HEK293 (cell line): ENCODE measurements around the gene MTMR10.

Experiments
- CTCF ChIA-PET: fragments of 350-600 bp; formaldehyde crosslinking; extraction: SDS; loops from one replicate; lab custom pipeline; 2021; ENCODE audit warnings: antibody characterized with exemption; lab: Yijun Ruan, JAX
- POLR2A ChIA-PET: fragments of 300-600 bp; formaldehyde crosslinking; extraction: SDS; loops from one replicate; lab custom pipeline; 2020; ENCODE audit warnings: antibody characterized with exemption, inconsistent platforms; lab: Yijun Ruan, JAX
- H3K27ac ChIP-seq: fragments of 200-500 bp; sonication (Bioruptor generic); 2 replicates; pipeline ENCODE4 v1.5.1; 2014; ENCODE audit warnings: low read depth, low read length, control low read depth, inconsistent platforms; ENCODE audit errors: extremely low read depth
- H3K36me3 ChIP-seq, 2 experiments: fragments of 200-500 bp in 1 of 2; sonication (Bioruptor generic) in 1 of 2; 1 replicate in 1 of 2; 2 replicates in 1 of 2; pipeline ENCODE4 v1.5.1; 2014 to 2017; ENCODE audit warnings: inconsistent platforms in 2 of 2, low read length in 2 of 2; ENCODE audit not compliant: control insufficient read depth in 2 of 2, insufficient read depth in 1 of 2
- H3K4me1 ChIP-seq: fragments of 200-500 bp; sonication (Bioruptor generic); 2 replicates; pipeline ENCODE4 v1.5.1; 2014; ENCODE audit warnings: mild to moderate bottlenecking, low read length, inconsistent platforms; ENCODE audit not compliant: control insufficient read depth, insufficient read depth
- H3K4me3 ChIP-seq: 2 replicates; pipeline ENCODE4 v1.5.1; 2011; ENCODE audit warnings: low read depth, mild to moderate bottlenecking, control low read depth, low read length, moderate library complexity
- H3K9me3 ChIP-seq: fragments of 200-500 bp; sonication (Bioruptor generic); 2 replicates; pipeline ENCODE4 v1.5.1; 2014; ENCODE audit warnings: low read depth, low read length, inconsistent platforms; ENCODE audit not compliant: control insufficient read depth, insufficient read depth
- BCL11A ChIP-seq: fragments of 450-650 bp; formaldehyde crosslinking; IDR thresholded peaks from 2 replicates; pipeline ENCODE4 v1.5.1; 2016; ENCODE audit warnings: low read depth, missing biosample characterization, missing genetic modification characterization
- BCL6B ChIP-seq: fragments of 450-650 bp; formaldehyde crosslinking; IDR thresholded peaks from 2 replicates; pipeline ENCODE4 v1.5.1; 2017; ENCODE audit warnings: missing biosample characterization, missing genetic modification characterization
- GLI4 ChIP-seq: fragments of 450-650 bp; formaldehyde crosslinking; IDR thresholded peaks from 2 replicates; pipeline ENCODE4 v1.5.1; 2016; ENCODE audit warnings: missing biosample characterization, missing genetic modification characterization
- INSM2 ChIP-seq: fragments of 450-650 bp; formaldehyde crosslinking; IDR thresholded peaks from 2 replicates; pipeline ENCODE4 v1.5.1; 2016; ENCODE audit warnings: missing biosample characterization, missing genetic modification characterization
- KLF1 ChIP-seq: fragments of 450-650 bp; formaldehyde crosslinking; IDR thresholded peaks from 2 replicates; pipeline ENCODE4 v1.5.1; 2016; ENCODE audit warnings: missing biosample characterization, missing genetic modification characterization
- KLF9 ChIP-seq: fragments of 450-650 bp; formaldehyde crosslinking; IDR thresholded peaks from 2 replicates; pipeline ENCODE4 v1.5.1; 2016; ENCODE audit warnings: missing biosample characterization, missing genetic modification characterization, low read depth
- RBAK ChIP-seq: fragments of 450-650 bp; formaldehyde crosslinking; IDR thresholded peaks from 2 replicates; pipeline ENCODE4 v1.5.1; 2016; ENCODE audit warnings: missing biosample characterization, missing genetic modification characterization
- SP2 ChIP-seq: fragments of 450-650 bp; formaldehyde crosslinking; IDR thresholded peaks from 2 replicates; pipeline ENCODE4 v1.5.1; 2016; ENCODE audit warnings: missing biosample characterization, missing genetic modification characterization
- YY1 ChIP-seq: fragments of 450-650 bp; formaldehyde crosslinking; IDR thresholded peaks from 2 replicates; pipeline ENCODE4 v1.5.1; 2018; ENCODE audit warnings: missing biosample characterization, missing genetic modification characterization
- ZNF114 ChIP-seq: fragments of 450-650 bp; formaldehyde crosslinking; IDR thresholded peaks from 2 replicates; pipeline ENCODE4 v1.5.0; 2017; ENCODE audit warnings: missing biosample characterization, missing genetic modification characterization
- ZNF202 ChIP-seq: fragments of 450-650 bp; formaldehyde crosslinking; IDR thresholded peaks from 2 replicates; pipeline ENCODE4 v1.5.1; 2016; ENCODE audit warnings: missing biosample characterization, missing genetic modification characterization, borderline replicate concordance
- ZNF266 ChIP-seq: fragments of 450-650 bp; formaldehyde crosslinking; IDR thresholded peaks from 2 replicates; pipeline ENCODE4 v1.5.1; 2016; ENCODE audit warnings: missing biosample characterization, missing genetic modification characterization, low read depth
- ZNF366 ChIP-seq: fragments of 450-650 bp; formaldehyde crosslinking; conservative IDR thresholded peaks from 2 replicates; pipeline ENCODE4 v1.5.1; 2016; ENCODE audit warnings: missing biosample characterization, missing genetic modification characterization
- ZNF518A ChIP-seq: fragments of 450-650 bp; formaldehyde crosslinking; conservative IDR thresholded peaks from 2 replicates; pipeline ENCODE4 v1.5.1; 2016; ENCODE audit warnings: low read depth, missing biosample characterization, missing genetic modification characterization
- ZNF521 ChIP-seq: fragments of 450-650 bp; formaldehyde crosslinking; IDR thresholded peaks from 2 replicates; pipeline ENCODE4 v1.5.1; 2017; ENCODE audit warnings: missing biosample characterization, mild to moderate bottlenecking, missing genetic modification characterization
- ZNF645 ChIP-seq: fragments of 450-650 bp; formaldehyde crosslinking; IDR thresholded peaks from 2 replicates; pipeline ENCODE4; 2016; ENCODE audit warnings: missing biosample characterization, missing genetic modification characterization
- ZNF692 ChIP-seq: fragments of 450-650 bp; formaldehyde crosslinking; IDR thresholded peaks from 2 replicates; pipeline ENCODE4 v1.5.1; 2016; ENCODE audit warnings: missing biosample characterization, missing genetic modification characterization
- ZNF76 ChIP-seq: fragments of 450-650 bp; formaldehyde crosslinking; IDR thresholded peaks from 2 replicates; pipeline ENCODE4; 2016; ENCODE audit warnings: low read depth, missing biosample characterization, missing genetic modification characterization, borderline replicate concordance
- ZNF777 ChIP-seq: fragments of 450-650 bp; formaldehyde crosslinking; IDR thresholded peaks from 2 replicates; pipeline ENCODE4 v1.5.1; 2017; ENCODE audit warnings: missing biosample characterization, missing genetic modification characterization, borderline replicate concordance
- ZNF837 ChIP-seq: fragments of 450-650 bp; formaldehyde crosslinking; IDR thresholded peaks from 2 replicates; pipeline ENCODE4 v1.5.1; 2016; ENCODE audit warnings: missing biosample characterization, missing genetic modification characterization

Gene MTMR10

GRCh38 chr15:30974112-30974511 lies 17.3 kb downstream of the MTMR10 start (continued):
- TF ChIP-seq ZNF521 (tag by site-specific recombination) = no peak
- TF ChIP-seq KLF1 (tag by site-specific recombination) = no peak
- TF ChIP-seq KLF9 (tag by site-specific recombination) = no peak
- no peak for TF ChIP-seq BCL11A (tag by site-specific recombination)
- TF ChIP-seq ZNF645 (tag by site-specific recombination) = no peak
- TF ChIP-seq BCL6B (tag by site-specific recombination) = no peak

- CTCF ChIA-PET = interaction anchor here (0.7 kb wide), 1 partner anchor 12 kb away, joined by 5 read pairs; no protein-coding TSS in a partner anchor
- H3K4me1 ChIP-seq = no peaks in the 10 kb centered on the region
- no peak overlapping the region for H3K27ac ChIP-seq
- TF ChIP-seq ZNF114 (no peak), YY1 (tag by site-specific recombination) (no peak), SP2 (tag by site-specific recombination) (no peak), RBAK (tag by site-specific recombination) (no peak)
- POLR2A ChIA-PET = no interaction called here
- peaks cover 0 to 10% of the 10 kb centered on the region in 2 experiments; a peak in 1 of 3 replicates for H3K36me3 ChIP-seq
- H3K4me3 ChIP-seq = no peak overlapping the region
- no peaks in the 10 kb centered on the region for H3K9me3 ChIP-seq
Measured at GRCh38 chr15:30973379-30973778, 18.0 kb downstream of the MTMR10 start.

GRCh38 chr15:30969724-30970123 lies 21.7 kb downstream of the MTMR10 start:
- no peaks in the 10 kb centered on the region for H3K4me1 ChIP-seq
- POLR2A ChIA-PET = no interaction called here
- peaks cover 0 to 16% of the 10 kb centered on the region in 2 experiments; a peak in 1 of 3 replicates for H3K36me3 ChIP-seq

More at GRCh38 chr15:30969724-30970123, 21.7 kb downstream of the MTMR10 start:
- no peak overlapping the region for H3K4me3 ChIP-seq
- TF ChIP-seq ZNF518A (tag by site-specific recombination) (no peak), ZNF837 (no peak), GLI4 (tag by site-specific recombination) (no peak), ZNF777 (tag by site-specific recombination) (no peak), ZNF366 (tag by site-specific recombination) (no peak), ZNF76 (tag by site-specific recombination) (no peak), ZNF692 (tag by site-specific recombination) (no peak), ZNF266 (no peak), INSM2 (tag by site-specific recombination) (no peak), ZNF202 (tag by site-specific recombination) (no peak)
- CTCF ChIA-PET = interaction anchor here (0.6 kb wide), 1 partner anchor 111 kb away, joined by 4 read pairs; no protein-coding TSS in a partner anchor
- H3K9me3 ChIP-seq = no peaks in the 10 kb centered on the region
- H3K27ac ChIP-seq = no peak overlapping the region
